Ovary (tissue), 3 donors: Measurements from ENCODE around the gene GRID2.

Experiments used
- CTCF ChIP-seq, 3 donors: fragments of 450-650 bp in 2 of 3; fragments of 200-600 bp in 1 of 3; IDR thresholded peaks; one replicate each; pipeline versions ENCODE4 v1.5.1 to v1.8.0; 2016 to 2022; ENCODE audit warnings: antibody characterized with exemption in 3 of 3, mild to moderate bottlenecking in 1 of 3
- POLR2A ChIP-seq: fragments of 450-650 bp; IDR thresholded peaks from one replicate; pipeline ENCODE4 v1.6.1; 2017; ENCODE audit warnings: antibody characterized with exemption, mild to moderate bottlenecking, moderate library complexity
- donor health status: DM: no; HTN: no; CAD: no.

GRCh38 chr4:92455329-92455839, 151.6 kb downstream of the GRID2 start:
- TF ChIP-seq CTCF (IDR thresholded peaks at IDR 0.05), result no peak
- no peak for TF ChIP-seq POLR2A
